Suprapubic skin (tissue), 4 donors: Measurements from ENCODE around the gene TCHP. TPM values are rescaled to one million over a fixed set of nuclear protein-coding genes. Genes with fewer than 3 reads are reported as not detected.
"Not testable (repeated sequence)": the region's sequence is repeated elsewhere in the genome, so short reads cannot be mapped to it uniquely, and the experiment has no call there.

Experiments used
- DNase-seq, 2 donors: peaks; one replicate each; pipeline ENCODE4 v3.0.0-alpha.2; 2019; ENCODE audit warnings: low spot score in 2 of 2
- H3K27ac ChIP-seq: fragments of 200-600 bp; sonication (generic); one replicate; pipeline ENCODE4 v1.5.1; 2019
- H3K27me3 ChIP-seq: fragments of 200-600 bp; sonication (generic); one replicate; pipeline ENCODE4 v1.5.1; 2019
- H3K36me3 ChIP-seq: fragments of 200-600 bp; sonication (generic); one replicate; pipeline ENCODE4 v1.5.1; 2019
- H3K4me1 ChIP-seq: fragments of 200-600 bp; sonication (generic); one replicate; pipeline ENCODE4 v1.5.1; 2019
- H3K4me3 ChIP-seq: fragments of 200-600 bp; sonication (generic); one replicate; pipeline ENCODE4 v1.5.1; 2019; ENCODE audit warnings: mild to moderate bottlenecking
- H3K9me3 ChIP-seq: fragments of 200-600 bp; sonication (generic); one replicate; pipeline ENCODE4 v1.5.1; 2019
- EP300 ChIP-seq: sonication (generic); formaldehyde crosslinking; IDR thresholded peaks from one replicate; pipeline ENCODE4 v1.6.1; 2017; ENCODE audit warnings: antibody characterized with exemption
- POLR2A ChIP-seq, 2 donors: fragments of 450-650 bp; IDR thresholded peaks; one replicate each; pipeline ENCODE4 v1.6.1; 2017; ENCODE audit warnings: antibody characterized with exemption in 2 of 2, mild to moderate bottlenecking in 2 of 2, moderate library complexity in 2 of 2
- POLR2AphosphoS5 ChIP-seq, 3 donors: sonication (generic); formaldehyde crosslinking; IDR thresholded peaks; one replicate each; pipeline ENCODE4 v1.6.1; 2017; ENCODE audit warnings: antibody characterized with exemption in 3 of 3
- WGBS: methylation state at CpG from one replicate; pipeline ENCODE4 v1.1.5; 2018; 5-methylcytosine and 5-hydroxymethylcytosine counted together
- total RNA-seq, 4 donors: library from RNA; depleted of rRNA; stranded (reverse); fragments of >200 nt; gene quantifications; one replicate each; pipeline ENCODE4 v1.1.0, GENCODE V29; 2016
- TF ChIP-seq, protein P1 (sequence below), 2 donors: fragments of 200-600 bp in 1 of 2; fragments of 450-650 bp in 1 of 2; sonication (generic) in 1 of 2; IDR thresholded peaks; one replicate each; pipeline ENCODE4 v1.5.1; 2016 to 2019; ENCODE audit warnings: antibody characterized with exemption in 2 of 2, mild to moderate bottlenecking in 1 of 2, moderate library complexity in 1 of 2

TCHP gene
- total RNA-seq, 4 donors from 2014 or later: 22.6 to 96.4 (median 36.6) TPM

DNA sequence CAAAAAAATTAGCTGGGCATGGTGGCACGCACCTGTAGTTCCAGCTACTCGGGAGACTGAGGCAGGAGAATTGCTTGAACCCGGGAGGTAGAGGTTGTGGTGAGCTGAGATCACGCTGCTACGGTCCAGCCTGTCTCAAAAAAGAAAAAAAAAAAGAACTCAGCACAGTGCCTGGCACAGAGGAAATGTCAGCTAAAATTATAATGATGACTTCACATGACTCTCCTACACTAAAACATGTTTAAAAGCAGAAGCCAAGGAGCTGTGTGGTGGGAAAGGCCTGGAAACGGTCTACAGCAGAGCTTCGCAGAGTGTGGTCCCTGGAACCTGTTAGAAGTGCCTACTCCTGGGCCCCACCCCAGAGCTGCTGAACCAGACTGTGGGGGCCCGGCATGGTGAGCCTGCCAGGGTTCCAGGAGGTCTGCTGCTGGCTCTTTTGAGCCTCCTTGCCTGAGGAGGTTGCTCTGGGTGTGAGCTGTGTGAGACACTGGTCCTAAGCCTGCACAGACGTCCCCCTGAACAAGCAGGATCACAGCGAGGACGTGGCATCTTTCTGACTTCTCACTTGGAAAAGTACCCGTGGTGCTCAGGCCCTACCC is 28.1 kb downstream of the TCHP start:
- H3K36me3 ChIP-seq: peaks cover 31% of the 10 kb centered on the region
- H3K27me3 ChIP-seq: no peaks in the 10 kb centered on the region
- TF ChIP-seq POLR2A (IDR thresholded peaks at IDR 0.05) (no peak), EP300 (no peak), POLR2AphosphoS5 (IDR thresholded peaks at IDR 0.05) (no peak)
- TF ChIP-seq, protein P1, sequence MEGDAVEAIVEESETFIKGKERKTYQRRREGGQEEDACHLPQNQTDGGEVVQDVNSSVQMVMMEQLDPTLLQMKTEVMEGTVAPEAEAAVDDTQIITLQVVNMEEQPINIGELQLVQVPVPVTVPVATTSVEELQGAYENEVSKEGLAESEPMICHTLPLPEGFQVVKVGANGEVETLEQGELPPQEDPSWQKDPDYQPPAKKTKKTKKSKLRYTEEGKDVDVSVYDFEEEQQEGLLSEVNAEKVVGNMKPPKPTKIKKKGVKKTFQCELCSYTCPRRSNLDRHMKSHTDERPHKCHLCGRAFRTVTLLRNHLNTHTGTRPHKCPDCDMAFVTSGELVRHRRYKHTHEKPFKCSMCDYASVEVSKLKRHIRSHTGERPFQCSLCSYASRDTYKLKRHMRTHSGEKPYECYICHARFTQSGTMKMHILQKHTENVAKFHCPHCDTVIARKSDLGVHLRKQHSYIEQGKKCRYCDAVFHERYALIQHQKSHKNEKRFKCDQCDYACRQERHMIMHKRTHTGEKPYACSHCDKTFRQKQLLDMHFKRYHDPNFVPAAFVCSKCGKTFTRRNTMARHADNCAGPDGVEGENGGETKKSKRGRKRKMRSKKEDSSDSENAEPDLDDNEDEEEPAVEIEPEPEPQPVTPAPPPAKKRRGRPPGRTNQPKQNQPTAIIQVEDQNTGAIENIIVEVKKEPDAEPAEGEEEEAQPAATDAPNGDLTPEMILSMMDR (IDR thresholded peaks at IDR 0.05): no peak
- H3K27ac ChIP-seq: no peak overlapping the region
- H3K4me1 ChIP-seq: no peaks in the 10 kb centered on the region
- DNase-seq: peak; percentile 13 to 42
- H3K4me3 ChIP-seq: no peak overlapping the region
- 93% methylated on average over 11 of the region's 12 CpGs for WGBS
- H3K9me3 ChIP-seq: no peaks in the 10 kb centered on the region

DNA sequence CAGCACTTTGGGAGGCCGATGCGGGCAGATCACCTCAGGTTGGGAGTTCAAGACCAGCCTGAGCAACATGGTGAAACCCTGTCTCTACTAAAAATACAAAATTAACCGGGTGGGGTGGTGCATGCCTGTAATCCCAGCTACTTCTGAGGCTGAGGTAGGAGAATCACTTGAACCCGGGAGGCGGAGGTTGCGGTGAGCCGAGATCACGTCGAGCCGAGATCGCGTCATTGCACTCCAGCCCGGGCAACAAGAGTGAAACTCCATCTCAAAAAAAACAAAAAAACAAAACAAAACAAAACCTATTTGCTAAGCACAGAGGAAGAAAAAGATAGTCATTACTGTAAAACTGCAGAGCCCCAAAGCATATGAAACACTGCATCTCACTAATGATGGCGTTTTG is 29.3 kb downstream of the TCHP start:
- WGBS: 95% methylated on average over 14 of the region's 14 CpGs

DNA sequence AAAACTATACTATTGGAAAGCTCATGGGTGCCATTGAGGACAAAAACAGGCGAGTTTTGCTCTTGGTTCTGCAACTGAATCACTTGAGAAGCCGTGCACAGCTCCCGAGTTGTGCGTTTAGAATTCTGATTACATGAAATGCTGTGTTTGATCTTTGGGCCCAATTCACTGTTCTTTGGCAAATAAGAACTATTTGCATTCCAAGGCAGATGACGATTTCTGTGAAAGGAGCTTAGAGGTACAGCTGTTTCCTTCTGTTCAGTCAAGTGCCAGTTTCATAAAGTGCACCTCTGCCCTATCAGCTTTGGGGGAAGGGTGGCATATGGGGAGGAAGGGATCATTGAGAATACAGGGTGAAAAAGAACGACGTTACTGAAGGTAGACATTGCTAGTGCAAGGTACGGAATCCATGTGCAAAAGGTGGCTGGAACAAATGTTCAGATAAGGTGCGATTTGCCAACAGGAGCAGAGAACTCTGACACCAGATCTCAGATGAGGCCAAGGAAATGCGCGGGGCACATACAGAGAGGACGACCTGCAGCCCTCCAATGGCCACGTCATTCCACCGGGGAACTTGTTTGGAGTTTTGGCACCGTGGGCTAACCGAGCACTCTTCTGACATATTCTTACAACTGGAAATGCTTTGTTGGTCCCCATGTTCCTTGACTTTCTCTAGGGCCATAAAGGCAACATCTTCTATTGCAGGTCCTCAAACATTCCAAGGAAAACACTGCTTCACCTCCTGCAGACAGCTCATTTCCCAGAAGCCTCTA is 30.1 kb downstream of the TCHP start:
- 80% methylated on average over 16 of the region's 16 CpGs for WGBS
- TF ChIP-seq, protein P1 (IDR thresholded peaks at IDR 0.05): no peak
- TF ChIP-seq POLR2A (IDR thresholded peaks at IDR 0.05): no peak
- no peak for TF ChIP-seq POLR2AphosphoS5 (IDR thresholded peaks at IDR 0.05)
- no peak for TF ChIP-seq EP300
- H3K27ac ChIP-seq: no peak overlapping the region
- H3K4me3 ChIP-seq: no peak overlapping the region
- H3K9me3 ChIP-seq: no peaks in the 10 kb centered on the region
- no peaks in the 10 kb centered on the region for H3K4me1 ChIP-seq
- H3K36me3 ChIP-seq: peaks cover 47% of the 10 kb centered on the region
- H3K27me3 ChIP-seq: no peaks in the 10 kb centered on the region
- DNase-seq: no peak

More for the DNA sequence above, 29.3 kb downstream of the TCHP start:
- not testable (repeated sequence) for H3K4me3 ChIP-seq, H3K27ac ChIP-seq, H3K27me3 ChIP-seq, H3K4me1 ChIP-seq, H3K9me3 ChIP-seq, DNase-seq
- peaks cover 42% of the 10 kb centered on the region for H3K36me3 ChIP-seq

DNA sequence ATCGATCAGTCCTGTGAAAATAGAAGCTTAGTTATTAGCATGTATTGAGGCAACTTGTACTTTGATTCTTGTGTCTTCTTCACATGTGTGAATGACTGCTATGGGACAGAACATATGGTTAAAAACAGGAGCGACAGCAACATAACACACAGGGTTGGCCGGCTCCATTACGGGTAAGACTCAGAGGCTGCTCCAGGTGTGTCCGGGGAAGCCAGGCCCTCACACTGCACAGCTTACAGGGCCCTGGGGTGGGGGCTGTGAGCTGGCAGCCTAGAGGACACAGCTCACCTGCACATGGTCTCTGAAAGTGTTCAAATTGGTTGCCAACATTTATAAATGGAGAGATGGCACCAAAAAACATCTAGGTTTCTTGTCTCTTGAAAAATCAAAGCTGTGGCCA is 31.1 kb downstream of the TCHP start:
- Histone ChIP-seq H3K27ac (no peak overlapping the region), H3K27me3 (no peaks in the 10 kb centered on the region), H3K4me3 (no peak overlapping the region), H3K36me3 (peaks cover 55% of the 10 kb centered on the region), H3K4me1 (no peaks in the 10 kb centered on the region), H3K9me3 (no peaks in the 10 kb centered on the region)
- DNase-seq: no peak
- WGBS: 90% methylated on average over 5 of the region's 5 CpGs
- TF ChIP-seq, protein P1 (IDR thresholded peaks at IDR 0.05): no peak
- TF ChIP-seq POLR2A (IDR thresholded peaks at IDR 0.05): no peak
- no peak for TF ChIP-seq POLR2AphosphoS5 (IDR thresholded peaks at IDR 0.05)
- TF ChIP-seq EP300: no peak

DNA sequence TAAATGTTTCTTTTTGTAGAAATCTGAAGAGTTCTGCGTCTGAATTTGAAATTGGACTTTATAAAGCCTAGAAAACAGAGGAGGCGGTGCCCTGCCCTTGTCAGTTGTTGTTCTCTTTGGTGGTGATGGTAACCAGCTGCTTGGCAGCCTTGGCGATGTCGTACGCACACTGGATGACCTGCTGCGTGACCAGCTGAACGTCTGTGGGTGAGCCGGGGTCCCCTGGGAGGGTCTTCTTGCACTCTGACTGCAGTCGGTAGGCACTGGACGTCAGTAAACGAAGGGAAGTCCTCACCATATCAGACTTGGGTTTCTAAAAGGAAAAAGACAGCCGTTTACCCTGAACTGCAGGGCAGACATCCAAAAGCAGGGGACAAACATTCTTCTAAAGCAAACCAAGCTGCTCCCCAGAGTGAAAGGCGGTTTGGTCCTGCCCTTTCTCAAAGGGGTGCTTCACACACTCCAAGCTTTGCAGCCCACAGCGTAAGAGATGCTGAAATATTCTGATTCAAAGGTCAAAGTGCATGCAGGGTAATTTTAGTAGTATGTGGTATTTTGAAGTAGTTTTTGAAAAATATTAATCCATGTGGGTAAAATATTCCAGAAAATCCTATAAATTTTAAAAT is 32.9 kb downstream of the TCHP start:
- no peaks in the 10 kb centered on the region for H3K9me3 ChIP-seq
- TF ChIP-seq, protein P1 (IDR thresholded peaks at IDR 0.05): no peak
- no peak for TF ChIP-seq POLR2A (IDR thresholded peaks at IDR 0.05)
- no peak for TF ChIP-seq POLR2AphosphoS5 (IDR thresholded peaks at IDR 0.05)
- no peak for TF ChIP-seq EP300
- WGBS: 75% methylated on average over 14 of the region's 14 CpGs
- no peaks in the 10 kb centered on the region for H3K4me1 ChIP-seq
- H3K4me3 ChIP-seq: no peak overlapping the region
- DNase-seq: no peak
- no peaks in the 10 kb centered on the region for H3K27me3 ChIP-seq
- H3K27ac ChIP-seq: no peak overlapping the region
- H3K36me3 ChIP-seq: peaks cover 72% of the 10 kb centered on the region
